NCI-H1436 (cell line): Measurements from ENCODE around the gene ACOX1.
A peak's percentile ranks its signal among the peaks of the same experiment; 100 is the strongest.

ENCODE experiments used
- DNase-seq: peaks from one replicate; lab custom pipeline; 2025; lab: John Stamatoyannopoulos, UW

Gene ACOX1

GRCh38 chr17:75908201-75908600 lies 70.8 kb downstream of the ACOX1 start:
- no peak for DNase-seq

GRCh38 chr17:75906143-75906884 lies 72.7 kb downstream of the ACOX1 start:
- no peak for DNase-seq

DNA sequence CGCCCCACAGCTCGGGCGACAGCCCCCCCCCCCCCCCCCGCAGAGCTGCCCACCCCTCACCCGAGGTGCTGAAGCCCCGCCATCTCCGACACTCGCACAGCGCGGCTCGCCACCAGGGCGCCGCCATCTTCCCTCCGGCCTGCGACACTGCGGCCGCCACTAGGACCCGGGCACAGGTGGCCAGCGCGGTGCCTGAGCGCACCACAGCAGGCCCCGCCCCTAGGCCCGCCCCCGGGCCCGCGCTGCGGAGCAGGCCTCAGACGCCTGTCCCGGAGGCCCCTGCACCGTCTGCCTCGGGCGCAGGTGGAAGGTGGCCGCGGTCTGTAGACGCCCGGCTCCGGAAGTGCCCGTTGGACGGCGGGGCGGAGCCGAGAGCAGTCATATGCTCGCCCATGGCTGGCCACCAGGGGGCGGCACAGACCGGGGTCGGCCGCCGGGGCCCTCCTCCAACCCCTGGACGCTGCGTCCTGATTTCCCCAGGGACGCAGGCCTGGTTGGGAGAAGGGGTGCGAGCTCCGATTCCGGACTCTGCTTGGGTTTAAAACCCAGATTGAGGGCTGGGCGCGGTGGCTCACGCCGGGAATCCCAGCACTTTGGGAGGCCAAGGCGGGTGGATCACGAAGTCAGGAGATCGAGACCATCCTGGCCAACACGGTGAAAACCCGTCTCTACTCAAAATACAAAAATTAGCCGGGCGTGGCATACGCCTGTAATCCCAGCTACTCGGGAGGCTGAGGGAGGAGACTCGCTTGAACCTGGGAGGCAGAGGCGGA lies 74.0 kb downstream of the ACOX1 start, which contains the start of gene MRPL38:
Gene MRPL38, minus strand, starts transcription at position 136 of the 773 bp plus-strand sequence. Its CDS starts 9 bp downstream, at position 127.
- DNase-seq: peak; percentile 98

GRCh38 chr17:75902406-75902805 lies 76.6 kb downstream of the ACOX1 start:
- no peak for DNase-seq

GRCh38 chr17:75901727-75902126 lies 77.2 kb downstream of the ACOX1 start:
- DNase-seq: no peak

DNA sequence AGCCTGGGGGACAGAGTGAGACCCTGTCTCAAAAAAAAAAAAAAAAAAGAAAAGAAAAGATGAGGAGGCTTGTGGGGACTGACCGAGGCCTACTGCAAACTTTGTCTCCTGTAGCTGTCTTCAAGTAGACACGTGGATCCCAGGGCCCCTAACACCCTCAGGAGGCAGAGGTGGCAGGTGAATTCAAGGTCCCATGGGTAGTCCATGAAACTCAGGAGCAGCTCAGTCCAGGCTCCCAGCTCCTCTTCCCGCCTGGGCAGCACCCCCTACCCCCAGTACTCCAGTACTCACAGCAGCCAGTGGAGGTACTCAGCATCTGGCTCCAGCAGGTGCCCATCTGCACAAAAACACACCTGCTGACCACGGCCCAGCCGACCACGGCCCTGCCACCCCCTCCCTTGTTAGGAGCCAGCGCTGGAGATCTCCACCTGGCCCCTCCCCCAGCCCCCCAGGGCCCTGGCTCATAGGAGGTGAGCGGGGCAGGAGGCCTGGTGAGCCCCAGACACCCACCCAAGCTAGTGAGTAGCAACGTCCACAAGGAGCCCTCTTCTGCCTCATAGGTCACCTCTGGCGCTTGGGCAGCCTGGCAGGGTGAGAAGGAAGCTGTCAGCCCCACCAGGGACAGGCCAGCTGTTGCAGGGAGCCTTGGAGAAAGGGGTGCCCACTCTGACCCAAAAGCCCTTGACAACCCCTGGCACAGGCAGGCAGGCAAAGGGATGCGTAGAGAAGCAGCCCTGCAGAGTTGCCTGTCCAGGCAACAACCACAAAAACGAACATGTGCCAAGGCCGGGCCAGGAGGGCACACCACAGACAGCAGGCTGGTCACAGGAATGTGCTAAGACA lies 78.1 kb downstream of the ACOX1 start:
- DNase-seq: no peak

DNA sequence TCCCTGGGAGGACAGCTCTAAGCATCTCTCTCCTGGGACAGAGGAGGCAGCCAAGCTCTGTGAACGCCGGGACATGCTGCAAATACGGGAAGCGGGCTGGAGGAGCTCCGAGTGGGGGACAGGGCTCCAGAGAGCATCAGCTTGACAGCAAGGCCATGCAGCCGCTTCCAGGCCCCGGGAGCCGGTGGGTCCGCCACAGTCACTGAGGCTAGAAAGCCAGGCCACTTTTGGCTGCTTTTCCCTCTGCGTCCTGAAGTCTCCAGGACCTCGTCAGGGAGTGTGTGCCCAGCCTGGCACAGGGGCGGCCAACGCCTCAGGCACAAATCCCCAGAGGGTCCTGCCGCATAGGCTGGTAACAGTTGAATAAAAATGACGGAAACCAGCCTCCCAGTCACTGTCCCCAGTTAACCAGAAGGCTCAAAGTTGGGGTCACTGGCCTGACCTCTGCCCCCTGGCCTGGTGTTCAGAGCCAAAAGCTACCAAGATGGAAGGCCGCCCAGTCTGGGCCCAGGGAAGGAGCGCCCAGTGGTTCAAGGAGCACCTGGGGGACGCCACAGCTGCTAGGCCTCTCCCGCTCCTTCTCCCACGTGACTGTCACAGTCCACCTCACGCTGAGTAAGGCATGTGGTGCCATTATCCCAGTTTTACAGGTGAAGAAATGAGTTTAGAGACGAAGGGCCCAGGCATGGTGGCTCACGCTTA lies 79.0 kb downstream of the ACOX1 start:
- no peak for DNase-seq

DNA sequence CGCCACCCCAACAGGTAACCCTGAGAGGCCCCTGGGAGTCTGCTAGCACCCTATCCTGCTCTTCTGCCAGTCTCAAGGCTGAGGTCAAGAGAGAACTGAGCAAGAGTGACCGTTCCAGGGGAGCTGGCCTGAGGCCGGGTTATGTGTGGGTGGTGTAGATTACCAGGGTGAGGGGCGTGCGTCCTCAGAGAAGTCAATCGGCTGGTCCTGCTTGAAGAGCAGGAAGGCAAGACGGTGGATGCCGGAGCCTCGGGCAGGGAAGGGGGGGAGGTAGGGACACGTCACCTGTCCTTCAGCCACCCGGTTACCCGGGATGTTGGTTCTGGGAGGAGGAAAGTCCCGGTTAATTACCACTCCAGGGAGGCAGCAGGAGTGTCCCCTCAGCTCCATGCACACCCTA lies 79.6 kb downstream of the ACOX1 start:
- DNase-seq: no peak

DNA sequence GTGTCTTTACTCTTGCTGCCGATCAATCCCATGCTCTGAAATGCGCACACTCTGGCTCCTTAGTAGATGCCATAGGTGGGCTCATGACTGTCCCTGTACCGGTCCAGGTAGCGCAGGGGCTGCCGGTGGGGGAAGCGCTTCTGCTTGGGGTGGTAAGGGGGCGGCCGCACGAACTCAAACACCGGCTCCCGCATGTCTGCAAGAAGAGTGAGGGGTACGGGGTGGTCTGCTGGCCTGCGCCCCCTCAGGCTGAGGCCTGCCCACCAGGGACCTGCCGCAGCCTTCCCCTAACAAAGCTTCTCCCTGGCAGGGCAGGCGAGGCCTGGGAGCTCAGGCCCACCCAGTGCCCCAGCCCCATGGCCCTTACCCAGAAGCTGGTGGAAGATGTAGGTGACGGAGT lies 80.2 kb downstream of the ACOX1 start:
- no peak for DNase-seq

GRCh38 chr17:75898065-75898464 lies 80.9 kb downstream of the ACOX1 start:
- DNase-seq: no peak

DNA sequence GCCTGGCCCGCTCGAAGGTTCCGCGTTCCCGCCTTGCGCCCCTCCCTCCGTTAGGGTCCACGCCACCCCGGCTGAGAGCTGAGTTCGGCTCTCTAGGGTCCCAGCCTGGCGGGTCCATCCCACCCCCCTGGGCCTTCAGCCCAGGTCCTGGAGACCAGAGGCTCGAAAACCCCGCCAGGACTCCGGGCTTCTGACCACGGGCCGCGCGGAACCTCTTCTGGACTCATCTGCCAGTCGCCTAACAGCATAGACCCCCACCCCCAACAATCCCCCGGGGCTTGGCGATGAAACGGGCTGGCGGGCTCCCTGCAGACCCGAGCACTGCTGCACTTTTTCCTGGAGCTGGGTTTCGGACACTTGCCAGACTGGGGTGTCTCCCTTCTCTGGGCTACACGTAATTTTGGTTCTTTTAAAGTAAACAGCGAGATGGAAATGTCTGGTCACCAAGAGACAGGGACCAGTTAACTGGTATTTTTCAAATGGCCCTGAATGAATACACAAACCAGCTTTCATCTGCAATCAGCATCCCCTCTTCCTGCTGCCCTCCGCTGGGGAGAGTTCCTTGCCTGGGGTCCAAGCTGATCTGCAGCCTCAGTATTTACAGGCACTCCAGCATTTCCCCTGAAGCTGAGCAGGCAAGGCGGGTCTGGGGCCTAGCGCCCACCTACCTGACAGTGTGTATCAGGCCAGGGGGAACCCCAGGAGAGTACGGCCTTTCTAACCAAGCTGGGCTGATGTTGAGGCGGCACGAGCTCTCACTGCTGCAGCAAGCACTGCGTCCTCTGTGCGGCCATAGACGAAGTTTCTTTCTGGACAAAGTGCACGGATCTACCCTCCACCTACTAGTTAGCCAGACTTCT lies 81.6 kb downstream of the ACOX1 start:
- DNase-seq: no peak

DNA sequence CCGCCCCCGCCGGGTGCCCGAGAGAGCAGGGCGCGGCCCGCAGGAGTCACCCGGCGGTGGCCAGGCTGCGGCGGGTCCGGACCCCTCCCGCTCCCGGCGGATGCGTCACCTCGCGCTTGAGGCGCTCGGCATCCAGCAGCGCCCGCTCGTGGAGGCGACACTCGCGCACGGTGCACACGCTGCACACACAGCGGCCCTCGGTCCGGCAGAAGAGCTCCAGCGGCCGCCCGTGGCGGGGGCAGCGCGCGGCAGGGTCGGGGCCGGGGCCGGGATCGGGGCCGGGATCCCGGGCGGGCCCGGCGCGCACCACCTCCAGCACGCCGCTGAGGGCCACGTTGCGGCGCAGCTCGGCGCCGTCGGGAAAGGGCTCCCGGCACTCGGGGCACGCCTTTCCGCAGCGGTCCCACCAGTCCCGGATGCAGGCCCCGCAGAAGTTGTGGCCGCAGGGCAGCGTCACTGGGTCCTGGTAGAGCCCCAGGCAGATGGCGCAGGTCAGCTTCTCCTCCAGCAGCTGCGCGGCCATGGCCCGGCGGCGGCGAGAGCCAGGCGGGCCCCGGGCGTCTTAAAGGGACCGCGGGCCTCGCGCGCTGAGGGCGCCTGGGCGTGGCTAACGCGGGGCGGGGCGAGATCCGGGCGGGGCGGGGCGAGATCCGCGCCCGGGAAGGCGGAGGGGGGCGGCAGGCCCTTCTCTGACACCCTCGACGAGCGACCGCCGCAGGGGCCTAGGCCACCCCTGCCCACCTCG lies 82.4 kb downstream of the ACOX1 start, which contains the start of gene TRIM65:
Gene TRIM65, minus strand, starts transcription at position 537 of the 745 bp plus-strand sequence. Its CDS starts 14 bp downstream, at position 523.
- peak; percentile 79 for DNase-seq

DNA sequence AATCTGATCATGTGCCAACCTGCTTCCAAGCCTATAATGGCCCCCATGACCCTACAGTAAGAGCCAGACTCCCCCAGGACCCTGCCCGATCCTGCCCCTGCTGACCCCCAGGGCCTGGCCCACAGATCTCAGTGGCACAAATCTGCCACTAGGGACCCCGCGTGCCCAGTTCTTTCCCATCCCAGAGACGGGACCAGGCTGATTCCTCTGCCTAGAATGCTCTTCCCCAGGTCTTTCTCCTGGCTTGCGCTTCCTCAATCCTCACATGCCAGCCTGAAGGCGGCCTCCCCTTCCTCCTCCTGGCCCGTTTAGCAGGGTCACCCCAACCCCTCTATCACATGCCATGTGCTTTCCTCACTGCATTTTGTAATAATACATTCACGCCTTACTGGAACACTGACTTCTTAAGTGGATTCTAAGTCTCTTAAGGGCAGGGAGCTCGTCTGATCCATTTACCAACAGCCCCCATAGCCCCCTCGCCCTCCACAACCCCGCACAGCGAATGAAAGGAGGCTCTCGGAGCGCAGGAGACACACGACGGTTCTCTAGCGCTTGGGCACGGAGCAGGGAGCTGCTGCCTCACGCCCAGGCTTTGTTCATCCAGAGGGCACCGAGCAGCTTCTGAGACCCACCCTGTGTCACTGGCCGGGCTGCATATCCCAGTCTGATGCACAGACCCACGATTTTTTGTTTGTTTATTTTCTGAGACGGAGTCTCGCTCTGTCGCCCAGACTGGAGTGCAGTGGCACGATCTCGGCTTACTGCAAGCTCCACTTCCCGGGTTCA lies 83.4 kb downstream of the ACOX1 start:
- no peak for DNase-seq

DNA sequence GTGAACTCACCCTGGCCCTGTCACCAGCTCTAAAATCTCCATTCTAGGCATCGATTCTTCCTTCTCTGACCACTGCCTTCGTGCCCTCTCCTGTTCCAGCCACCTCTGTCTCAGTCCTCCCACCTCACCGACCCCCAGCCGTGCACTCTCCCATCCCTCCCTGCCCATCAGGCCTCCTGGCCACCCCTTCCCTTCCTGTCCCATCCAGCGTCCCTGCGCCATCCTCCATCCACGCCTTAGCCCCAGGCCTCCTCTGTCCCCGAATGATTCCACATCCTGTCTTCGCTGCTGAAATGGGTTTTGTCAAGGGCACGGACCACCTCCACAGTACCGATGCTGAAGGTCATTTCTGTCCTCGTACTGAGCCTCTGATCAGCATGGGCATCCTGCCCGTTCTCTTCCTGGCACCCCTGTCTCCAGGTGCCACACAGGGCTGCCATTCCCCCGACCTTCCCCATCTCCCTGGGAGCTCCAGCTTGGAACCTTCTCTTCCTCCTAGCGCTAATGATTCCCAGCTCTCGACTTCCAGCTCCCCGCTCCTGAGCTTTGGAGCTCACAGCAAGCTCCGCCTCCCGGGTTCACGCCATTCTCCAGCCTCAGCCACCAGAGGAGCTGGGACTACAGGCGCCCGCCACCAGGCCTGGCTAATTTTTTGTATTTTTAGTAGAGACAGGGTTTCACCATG lies 84.8 kb downstream of the ACOX1 start:
- DNase-seq: no peak

DNA sequence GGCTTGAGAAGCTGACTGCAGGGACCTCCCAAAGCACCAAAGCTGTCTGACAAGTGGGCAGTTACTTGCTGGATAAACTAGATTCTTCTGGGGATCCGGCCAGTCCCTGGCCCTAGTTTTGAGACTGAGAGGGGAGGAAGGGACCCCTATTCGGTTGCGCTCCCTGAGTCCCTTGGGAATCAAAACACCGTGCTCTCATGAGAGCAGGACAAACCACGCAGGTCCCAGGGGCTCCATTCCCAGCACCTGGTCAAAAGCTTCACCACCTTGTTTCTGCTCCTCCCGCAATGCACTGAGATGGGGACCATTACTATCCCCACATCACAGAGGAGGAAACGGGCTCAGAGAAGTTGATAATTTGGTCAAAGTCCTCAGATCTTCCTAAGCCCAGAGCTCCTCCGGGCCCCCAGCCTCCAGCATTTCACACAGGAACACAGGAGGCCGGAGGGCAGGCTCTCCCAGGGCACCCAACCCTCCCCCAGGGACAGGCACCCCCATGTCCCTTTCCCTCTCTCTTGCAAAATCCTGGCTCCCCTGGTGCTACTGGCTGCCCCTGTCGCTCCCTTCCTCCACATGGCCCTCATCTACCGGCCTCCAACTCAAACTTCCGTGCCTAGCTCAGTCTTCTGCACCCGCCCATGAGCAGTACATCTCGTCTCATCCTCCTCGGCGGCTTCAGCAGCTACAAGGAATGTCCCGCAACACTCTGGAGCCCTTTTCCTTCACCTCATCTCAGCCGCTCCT lies 85.5 kb downstream of the ACOX1 start:
- DNase-seq: no peak

GRCh38 chr17:75892556-75893224 lies 86.3 kb downstream of the ACOX1 start:
- no peak for DNase-seq
